Transverse colon (tissue), 4 donors: ENCODE data around the gene SLC25A14. TPM values are rescaled to one million over a fixed set of nuclear protein-coding genes. Genes with fewer than 3 reads are reported as not detected.

Source experiments
- DNase-seq: peaks from one replicate; pipeline ENCODE4 v3.0.0-alpha.2; 2019
- H3K27ac ChIP-seq, 4 donors: fragments of 200-600 bp; sonication (generic); 2 replicates each; pipeline ENCODE4 v1.5.1; 2016 to 2018; ENCODE audit warnings: inconsistent platforms in 4 of 4
- H3K27me3 ChIP-seq: fragments of 200-600 bp; sonication (generic); 2 replicates; pipeline ENCODE4 v1.5.1; 2017; ENCODE audit warnings: inconsistent platforms
- H3K36me3 ChIP-seq, 4 donors: fragments of 200-600 bp; sonication (generic); 2 replicates each; pipeline ENCODE4 v1.5.1; 2017 to 2019; ENCODE audit warnings: inconsistent platforms in 4 of 4
- H3K4me1 ChIP-seq, 4 donors: fragments of 200-600 bp; sonication (generic); 2 replicates each; pipeline ENCODE4 v1.5.1; 2017 to 2020; ENCODE audit warnings: inconsistent platforms in 4 of 4
- H3K4me3 ChIP-seq, 4 donors: fragments of 200-600 bp; sonication (generic); 1 replicate in 1 of 4; 2 replicates in 3 of 4; pipeline versions ENCODE4 v1.5.1 to v1.6.1; 2017 to 2019; ENCODE audit warnings: inconsistent platforms in 4 of 4
- H3K9me3 ChIP-seq, 2 donors: fragments of 200-600 bp; sonication (generic); 2 replicates each; pipeline ENCODE4 v1.5.1; 2017 to 2019; ENCODE audit warnings: inconsistent platforms in 2 of 2
- CTCF ChIP-seq, 5 experiments: fragments of 200-600 bp in 3 of 5; fragments of 450-650 bp in 2 of 5; sonication (generic) in 3 of 5; IDR thresholded peaks; 1 replicate in 2 of 5; 2 replicates in 3 of 5; pipeline ENCODE4 v1.5.1; 2016 to 2017; ENCODE audit warnings: antibody characterized with exemption in 5 of 5, inconsistent platforms in 3 of 5, mild to moderate bottlenecking in 2 of 5, moderate library complexity in 1 of 5
- EP300 ChIP-seq: sonication (generic); formaldehyde crosslinking; IDR thresholded peaks from one replicate; pipeline ENCODE4 v1.6.1; 2017; ENCODE audit warnings: antibody characterized with exemption, low read depth
- POLR2A ChIP-seq: fragments of 450-650 bp; IDR thresholded peaks from one replicate; pipeline ENCODE4 v1.6.1; 2016; ENCODE audit warnings: antibody characterized with exemption, mild to moderate bottlenecking, moderate library complexity
- POLR2AphosphoS5 ChIP-seq, 3 donors: sonication (generic); formaldehyde crosslinking; IDR thresholded peaks; one replicate each; pipeline ENCODE4 v1.6.1; 2016; ENCODE audit warnings: antibody characterized with exemption in 3 of 3
- WGBS, 2 donors: methylation state at CpG; one replicate each; pipeline ENCODE4 v1.1.5; 2018; ENCODE audit warnings: low coverage in 1 of 2; 5-methylcytosine and 5-hydroxymethylcytosine counted together
- in situ Hi-C, 4 donors: fragments of 200-750 bp; cut with MboI; loops; one replicate each; pipeline versions ENCODE4 v1.15.0 to v1.15.1; 2017; ENCODE audit warnings: low sequenced_read_pairs in 3 of 4, low pct_ligation_motif_present in 1 of 4, low pct_unique_long_range_greater_than_20kb in 1 of 4
- intact Hi-C: fragments of 100-400 bp; cut with DNase I; formaldehyde crosslinking; loops from one replicate; pipeline ENCODE4 v1.15.1; 2023; ENCODE audit warnings: low total_unique reads
- total RNA-seq, 4 donors: library from RNA; depleted of rRNA; stranded (reverse); fragments of >200 nt; gene quantifications; one replicate each; pipeline ENCODE4 v1.1.0, GENCODE V29; 2016

Gene SLC25A14
- total RNA-seq, 4 donors from 2014 or later: 2.8 to 10.5 (median 7.2) TPM

- TF ChIP-seq EP300 (no peak), CTCF (IDR thresholded peaks at IDR 0.05) (no peak), POLR2AphosphoS5 (IDR thresholded peaks at IDR 0.05) (no peak), POLR2A (no peak)
- Histone ChIP-seq H3K9me3 (no peaks in the 10 kb centered on the region), H3K27ac (no peak overlapping the region), H3K36me3 (no peaks in the 10 kb centered on the region), H3K27me3 (no peaks in the 10 kb centered on the region), H3K4me3 (no peak overlapping the region), H3K4me1 (no peaks in the 10 kb centered on the region)
- in situ Hi-C loops: loop anchor here in 2 of 4 donors (25.0 kb wide), 1 partner anchor 526 kb away; the partner anchor contains the start of gene ENOX2 (in 2 of the 2)
- intact Hi-C loops: no loop called here
- 46 to 63% methylated on average over 3 to 5 of the region's 5 CpGs for WGBS, 2 donors
- DNase-seq: no peak
Measured at GRCh38 chrX:130386408-130386808, 46.7 kb downstream of the SLC25A14 start.

GRCh38 chrX:130393451-130394074 lies 53.8 kb downstream of the SLC25A14 start:
- H3K27me3 ChIP-seq: no peaks in the 10 kb centered on the region
- no peak overlapping the region for H3K4me3 ChIP-seq
- in situ Hi-C loops: loop anchor here in 3 of 4 donors (10.0 to 25.0 kb wide), 2 partner anchors 519 to 521 kb away; partner anchors contain the start of gene ENOX2 (in 2 of the 3)
- TF ChIP-seq POLR2AphosphoS5 (IDR thresholded peaks at IDR 0.05): no peak
- TF ChIP-seq CTCF (IDR thresholded peaks at IDR 0.05): peak in 4 of 5 experiments; percentile 25 to 49 (median 42)
- H3K27ac ChIP-seq: no peak overlapping the region
- no peaks in the 10 kb centered on the region for H3K4me1 ChIP-seq
- DNase-seq: peak; percentile 16
- intact Hi-C loops: no loop called here
- no peaks in the 10 kb centered on the region for H3K9me3 ChIP-seq
- 39 to 60% methylated on average over 2 to 5 of the region's 5 CpGs for WGBS, 2 donors
- no peaks in the 10 kb centered on the region for H3K36me3 ChIP-seq

GRCh38 chrX:130395341-130395740 lies 55.6 kb downstream of the SLC25A14 start:
- intact Hi-C loops (no loop called here), in situ Hi-C loops (loop anchor here in 3 of 4 donors (10.0 to 25.0 kb wide), 2 partner anchors 517 to 519 kb away; partner anchors contain the start of gene ENOX2 (in 2 of the 3))
- H3K27ac ChIP-seq: no peak overlapping the region
- WGBS, 2 donors: 55% methylated on average over 7 of the region's 7 CpGs; no CpG with 5 or more reads in 1 of the 2 donors
- no peaks in the 10 kb centered on the region for H3K4me1 ChIP-seq
- DNase-seq: no peak
- no peaks in the 10 kb centered on the region for H3K36me3 ChIP-seq
- no peaks in the 10 kb centered on the region for H3K27me3 ChIP-seq
- no peaks in the 10 kb centered on the region for H3K9me3 ChIP-seq
- no peak overlapping the region for H3K4me3 ChIP-seq
- TF ChIP-seq CTCF (IDR thresholded peaks at IDR 0.05): no peak
- no peak for TF ChIP-seq POLR2A
- TF ChIP-seq POLR2AphosphoS5 (IDR thresholded peaks at IDR 0.05): no peak
- no peak for TF ChIP-seq EP300

- no peaks in the 10 kb centered on the region for H3K27me3 ChIP-seq
- H3K36me3 ChIP-seq: no peaks in the 10 kb centered on the region
- no peaks in the 10 kb centered on the region for H3K9me3 ChIP-seq
- peak within 1 kb of the TSS; percentile 42 to 73 (median 56) for H3K4me3 ChIP-seq
- in situ Hi-C loops: no loop called here
- intact Hi-C loops: no loop called here
- H3K27ac ChIP-seq: peak within 1 kb of the TSS; percentile 67 to 86 (median 82)
- 49% methylated on average over 47 of the region's 47 CpGs; no CpG with 5 or more reads in 1 of the 2 donors for WGBS, 2 donors
- peak; percentile 78 for DNase-seq
- peaks cover 0 to 9% (median 0%) of the 10 kb centered on the region in 4 donors for H3K4me1 ChIP-seq
- TF ChIP-seq CTCF (IDR thresholded peaks at IDR 0.05) (no peak), EP300 (no peak), POLR2A (peak; percentile 62), POLR2AphosphoS5 (IDR thresholded peaks at IDR 0.05) (peak; percentile 43 to 73 (median 67))
Measured at GRCh38 chrX:130401415-130402207, 61.9 kb downstream of the SLC25A14 start, which contains the start of gene RBMX2. Gene RBMX2, plus strand, starts transcription at chrX:130401987. Its CDS starts 46 bp downstream, at chrX:130402033.
